Stimulated activated CD8-positive, alpha-beta memory T cell treated with anti-CD3 and anti-CD28 coated beads, Interleukin-4, amount 100 ng/mL, for 4 hours (primary cell): ENCODE data around the gene PRSS38.

ENCODE experiments used
- DNase-seq, 2 donors: peaks; one replicate each; pipeline ENCODE4 v3.0.0-alpha.2; 2020; ENCODE audit warnings: low read depth in 2 of 2, low spot score in 1 of 2

The PRSS38 gene

GRCh38 chr1:227815468-227816409 lies at the start of gene PRSS38:
Gene PRSS38 (plus strand): TSS chr1:227815675. CDS start chr1:227815717, 42 bp downstream.
- DNase-seq: no peak

- peak; percentile 28 to 69 for DNase-seq
These were observed 49.4 kb upstream of the PRSS38 start for GRCh38 chr1:227766015-227766634.

GRCh38 chr1:227766653-227767277 lies 48.7 kb upstream of the PRSS38 start:
- DNase-seq: no peak

DNA sequence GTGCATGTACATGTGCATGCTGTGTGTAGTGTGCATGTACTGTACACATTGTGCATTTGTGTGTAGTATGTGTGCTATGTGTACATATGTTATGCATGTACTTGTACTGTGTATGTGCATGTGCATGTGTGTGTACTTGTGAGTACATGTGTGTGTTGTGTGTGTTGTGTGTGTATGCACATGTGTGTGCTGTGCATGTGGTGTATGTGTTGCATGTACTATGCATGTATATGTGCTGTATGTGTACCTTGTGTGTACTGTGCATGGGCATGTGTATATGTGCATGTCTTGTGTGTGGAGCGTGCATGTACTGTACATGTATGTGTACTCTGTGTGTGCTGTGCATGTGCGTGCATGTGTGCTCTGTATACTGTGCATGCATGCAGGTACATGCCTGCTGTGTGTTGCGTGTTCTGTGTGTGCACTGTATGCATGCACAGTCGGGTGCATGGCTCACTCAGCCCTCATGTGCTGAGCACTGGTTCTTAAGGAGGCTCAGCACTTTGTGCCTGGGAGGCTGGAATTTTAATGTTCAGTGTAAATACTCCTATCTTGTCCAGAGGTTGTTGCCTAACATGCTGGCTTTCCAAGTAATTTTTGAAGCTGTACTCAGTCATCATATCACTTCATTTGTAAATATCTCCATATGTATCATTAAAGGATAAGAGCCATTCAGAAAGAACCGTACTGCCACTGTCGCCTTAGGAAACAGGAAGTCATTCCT lies 47.9 kb upstream of the PRSS38 start:
- DNase-seq: no peak

DNA sequence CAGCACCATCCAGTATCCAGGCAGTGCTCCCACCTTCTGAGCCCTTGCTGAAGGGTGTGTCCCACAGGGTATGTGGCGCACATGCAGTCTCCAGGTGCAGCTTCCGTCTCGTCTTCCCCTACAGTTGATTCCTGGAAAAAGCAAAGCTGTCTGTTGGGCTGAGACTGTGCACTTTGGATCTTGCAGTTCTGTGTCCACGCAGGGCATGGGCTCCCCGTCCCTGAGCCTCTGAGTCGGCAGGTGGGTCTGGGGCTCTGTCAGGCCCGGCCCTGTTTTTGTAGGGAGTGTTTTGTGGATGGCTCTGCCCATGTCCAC lies 47.4 kb upstream of the PRSS38 start:
- DNase-seq: no peak

DNA sequence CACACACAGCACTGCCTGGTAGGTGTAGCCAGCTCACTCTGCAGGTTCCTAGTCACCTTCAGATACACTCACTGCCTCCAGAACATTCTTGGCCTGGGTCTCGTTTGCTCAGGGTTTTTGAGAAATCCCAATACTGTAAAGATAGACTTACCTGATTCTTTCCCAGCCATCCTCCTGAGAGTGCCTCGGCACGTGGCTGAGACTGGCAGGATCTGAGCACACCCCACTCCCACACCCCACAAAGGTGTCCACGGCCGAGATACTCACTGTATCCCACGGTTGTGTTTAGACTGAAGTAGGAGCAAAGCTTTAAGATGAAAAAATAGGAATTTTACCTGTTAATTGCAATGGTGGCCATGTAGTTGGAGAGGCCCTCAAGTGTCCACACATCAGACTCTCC lies 46.8 kb upstream of the PRSS38 start:
- DNase-seq: no peak

DNA sequence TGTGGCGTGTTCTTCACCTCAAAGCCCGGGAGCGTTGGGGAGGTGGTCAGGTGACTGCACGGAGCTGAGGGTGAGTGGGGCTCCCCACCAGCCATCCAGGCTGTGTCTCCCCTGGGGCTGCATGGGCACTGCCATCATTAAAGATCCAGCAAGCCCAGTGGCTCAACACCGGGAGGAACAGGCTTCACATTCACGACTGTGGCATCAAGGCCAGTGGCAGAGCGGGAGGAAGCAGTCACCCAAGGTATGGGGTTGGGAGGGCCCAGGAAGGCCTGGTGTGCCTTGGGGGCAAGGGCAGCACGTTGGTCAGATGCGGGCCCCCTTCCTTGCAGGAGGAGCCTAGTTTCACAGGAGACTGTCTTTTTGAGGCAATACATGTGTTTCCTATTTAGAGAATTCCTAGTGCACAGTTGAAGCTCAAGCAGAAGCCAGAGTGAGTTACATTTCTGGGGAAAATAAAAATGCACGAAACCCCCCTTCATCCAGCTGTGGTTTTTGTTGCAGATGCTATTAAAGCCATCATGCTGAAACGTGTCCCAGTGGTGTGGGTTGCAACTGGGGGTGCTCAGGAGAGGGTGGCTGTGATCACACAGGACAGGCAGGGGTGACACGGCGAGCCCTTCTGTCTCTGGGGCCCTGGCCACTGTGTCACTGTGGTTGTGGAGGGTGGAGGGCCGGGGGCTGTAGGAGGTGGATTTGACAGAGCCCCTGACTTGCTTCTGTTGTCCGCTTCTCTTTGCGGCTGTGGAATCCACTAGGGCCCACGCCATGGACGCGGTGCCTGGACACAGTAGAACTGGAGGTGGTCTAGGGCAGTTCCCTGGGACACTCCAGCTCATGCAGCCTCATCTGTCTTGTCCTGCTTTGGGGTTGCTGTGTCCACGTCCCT lies 46.2 kb upstream of the PRSS38 start:
- DNase-seq: no peak

DNA sequence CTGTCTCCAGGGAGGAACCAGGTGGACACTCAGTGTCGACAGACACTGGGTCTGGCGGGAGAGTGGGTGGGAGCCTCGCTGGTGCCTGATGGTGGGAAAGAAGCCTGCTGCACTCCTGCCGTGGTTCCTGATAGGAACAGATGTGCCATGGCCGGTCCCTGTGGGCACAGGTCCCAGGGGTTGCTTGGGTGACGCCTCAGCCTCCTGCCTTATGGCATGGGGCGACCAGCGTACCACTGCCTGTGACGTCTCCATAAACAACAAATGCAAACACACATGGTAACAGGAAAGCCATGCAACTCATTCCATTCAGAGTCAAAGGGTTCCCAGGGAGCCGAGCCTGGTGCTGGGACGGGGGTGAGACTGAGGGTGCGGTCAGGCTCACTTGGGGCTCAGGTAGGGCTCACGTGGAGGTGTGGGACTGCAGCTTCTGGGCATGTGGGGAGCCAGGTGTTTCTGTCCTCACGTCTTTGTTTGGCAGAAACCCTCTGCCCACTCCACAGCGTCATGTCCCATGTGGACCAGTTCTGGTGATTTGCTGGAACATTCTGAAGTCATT lies 45.5 kb upstream of the PRSS38 start:
- DNase-seq: no peak

- no peak for DNase-seq
These were observed 44.7 kb upstream of the PRSS38 start for GRCh38 chr1:227770812-227771211.

- no peak for DNase-seq
These were observed 44.1 kb upstream of the PRSS38 start for GRCh38 chr1:227771326-227771725.

- DNase-seq: no peak
These were observed 43.7 kb upstream of the PRSS38 start for GRCh38 chr1:227771771-227772170.

- DNase-seq: no peak
These were observed 41.9 kb upstream of the PRSS38 start for GRCh38 chr1:227773558-227773957.

GRCh38 chr1:227774051-227774731 lies 41.3 kb upstream of the PRSS38 start:
- no peak for DNase-seq

DNA sequence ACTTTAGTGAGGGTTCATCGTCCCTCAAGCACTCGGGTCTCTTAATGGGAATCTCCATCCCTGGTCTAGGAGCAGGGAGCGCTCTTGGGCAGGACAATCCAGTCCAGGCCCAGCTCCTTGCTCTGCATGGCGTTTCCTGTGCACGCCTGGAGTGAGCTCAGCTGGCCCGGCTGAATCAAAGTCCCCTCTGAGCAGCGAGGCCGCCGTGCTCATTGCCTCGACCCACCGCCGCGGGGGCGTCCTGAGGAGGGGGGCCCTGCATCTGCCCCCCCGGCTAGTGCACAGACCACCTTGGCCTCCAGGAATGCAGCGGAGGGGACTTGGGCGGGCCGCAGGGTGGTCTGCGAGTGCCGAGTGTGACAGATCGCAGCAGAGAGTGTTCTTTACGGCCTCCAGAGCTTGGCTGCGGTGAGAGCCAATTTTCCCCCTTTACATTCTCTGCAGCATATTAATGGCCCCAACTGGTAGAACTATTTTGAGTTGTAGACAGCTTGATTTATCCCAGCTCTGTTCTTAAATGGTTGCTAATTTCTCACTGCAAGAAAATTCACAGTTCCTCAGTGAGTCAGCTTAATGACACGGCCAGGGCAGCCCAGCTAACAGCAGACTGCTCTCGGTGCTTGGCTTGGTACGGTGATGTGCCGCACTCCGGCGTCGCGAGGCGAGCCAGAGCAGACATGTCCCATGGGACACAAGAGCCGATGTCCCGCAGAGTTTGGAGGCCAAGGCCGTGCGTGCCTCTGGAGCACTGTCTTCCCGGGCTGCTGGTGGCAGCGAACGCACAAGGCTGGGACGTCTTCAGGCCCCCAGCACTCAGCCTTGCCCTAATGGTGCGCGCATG lies 40.4 kb upstream of the PRSS38 start:
- DNase-seq: no peak

- no peak for DNase-seq
These were observed 39.6 kb upstream of the PRSS38 start for GRCh38 chr1:227775841-227776240.

- DNase-seq: no peak
These were observed 39.1 kb upstream of the PRSS38 start for GRCh38 chr1:227776331-227776771.

- no peak for DNase-seq
These were observed 38.3 kb upstream of the PRSS38 start for GRCh38 chr1:227777156-227777555.

DNA sequence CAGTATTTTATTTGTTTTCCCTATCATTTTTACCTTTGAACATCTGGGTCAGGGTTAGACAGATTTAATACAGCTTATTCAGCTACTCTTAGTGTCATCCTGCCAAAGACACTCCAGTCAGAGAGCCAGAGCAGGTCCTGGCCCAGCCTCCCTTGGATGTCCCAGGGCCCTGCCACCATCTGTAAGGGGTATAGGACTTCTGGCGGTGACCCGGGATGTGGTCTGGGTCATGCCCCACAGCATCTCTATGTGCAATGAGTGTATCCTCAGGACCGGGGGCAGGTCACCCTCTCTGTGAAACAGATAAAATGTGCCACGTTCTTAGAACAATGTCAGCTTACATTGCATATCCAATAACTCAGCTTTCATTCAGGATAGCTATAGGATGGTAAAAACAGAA lies 37.8 kb upstream of the PRSS38 start:
- no peak for DNase-seq
